ENCODE results near the gene ATP6V0A4.

The ATP6V0A4 gene

GRCh38 chr7:138797715-138798320, at the start of gene ATP6V0A4, which contains the start of gene TMEM213:
Gene ATP6V0A4 (minus strand): TSS chr7:138798196. CDS start chr7:138771247, 26,949 bp downstream.
Gene TMEM213 (plus strand): TSS chr7:138797994. CDS start chr7:138798105, 111 bp downstream.
- no peak within 1 kb of the TSS for H3K9ac ChIP-seq (ENCODE audit: low read length)

GRCh38 chr7:138845711-138846110, 47.7 kb upstream of the ATP6V0A4 start:
- Histone ChIP-seq H3K27me3 (ENCODE audit: control insufficient read depth, insufficient read depth, low read length) (no peaks in the 10 kb centered on the region), H3K4me3 (ENCODE audit: low read length) (no peak overlapping the region), H3K9ac (ENCODE audit: low read length) (no peak overlapping the region), H3K4me1 (ENCODE audit: control insufficient read depth, low read depth, low read length) (peaks cover 7% of the 10 kb centered on the region), H3K9me3 (ENCODE audit: control insufficient read depth, low read depth, low read length) (no peaks in the 10 kb centered on the region), H3K27ac (ENCODE audit: low read length) (no peak overlapping the region), H3K36me3 (ENCODE audit: control insufficient read depth, low read depth, low read length) (peaks cover 16% of the 10 kb centered on the region)

More at GRCh38 chr7:138797715-138798320, at the start of gene ATP6V0A4, which contains the start of gene TMEM213:
- Histone ChIP-seq H3K9me3 (ENCODE audit: control insufficient read depth, low read depth, low read length) (no peaks in the 10 kb centered on the region), H3K27ac (ENCODE audit: low read length) (no peak within 1 kb of the TSS), H3K36me3 (ENCODE audit: control insufficient read depth, low read depth, low read length) (no peaks in the 10 kb centered on the region), H3K4me3 (ENCODE audit: low read length) (peak within 1 kb of the TSS; percentile 40), H3K27me3 (ENCODE audit: control insufficient read depth, insufficient read depth, low read length) (peaks cover 10% of the 10 kb centered on the region), H3K4me1 (ENCODE audit: control insufficient read depth, low read depth, low read length) (peaks cover 14% of the 10 kb centered on the region)

GRCh38 chr7:138843632-138844580, 45.9 kb upstream of the ATP6V0A4 start:
- H3K9me3 ChIP-seq (ENCODE audit: control insufficient read depth, low read depth, low read length) = no peaks in the 10 kb centered on the region
- no peak overlapping the region for H3K27ac ChIP-seq (ENCODE audit: low read length)
- peaks cover 8% of the 10 kb centered on the region for H3K36me3 ChIP-seq (ENCODE audit: control insufficient read depth, low read depth, low read length)
- H3K9ac ChIP-seq (ENCODE audit: low read length) = no peak overlapping the region
- H3K4me3 ChIP-seq (ENCODE audit: low read length) = no peak overlapping the region
- no peaks in the 10 kb centered on the region for H3K27me3 ChIP-seq (ENCODE audit: control insufficient read depth, insufficient read depth, low read length)
- H3K4me1 ChIP-seq (ENCODE audit: control insufficient read depth, low read depth, low read length) = peaks cover 7% of the 10 kb centered on the region

- H3K27me3 ChIP-seq (ENCODE audit: control insufficient read depth, insufficient read depth, low read length) = no peaks in the 10 kb centered on the region
- peak overlapping the region; percentile 60 for H3K27ac ChIP-seq (ENCODE audit: low read length)
- no peaks in the 10 kb centered on the region for H3K9me3 ChIP-seq (ENCODE audit: control insufficient read depth, low read depth, low read length)
- H3K9ac ChIP-seq (ENCODE audit: low read length) = no peak overlapping the region
- no peaks in the 10 kb centered on the region for H3K4me1 ChIP-seq (ENCODE audit: control insufficient read depth, low read depth, low read length)
- no peak overlapping the region for H3K4me3 ChIP-seq (ENCODE audit: low read length)
- H3K36me3 ChIP-seq (ENCODE audit: control insufficient read depth, low read depth, low read length) = peaks cover 12% of the 10 kb centered on the region
Measured at GRCh38 chr7:138842111-138842510, 44.1 kb upstream of the ATP6V0A4 start.

GRCh38 chr7:138838166-138838565, 40.2 kb upstream of the ATP6V0A4 start:
- peaks cover 29% of the 10 kb centered on the region for H3K36me3 ChIP-seq (ENCODE audit: control insufficient read depth, low read depth, low read length)
- no peaks in the 10 kb centered on the region for H3K9me3 ChIP-seq (ENCODE audit: control insufficient read depth, low read depth, low read length)
- no peaks in the 10 kb centered on the region for H3K4me1 ChIP-seq (ENCODE audit: control insufficient read depth, low read depth, low read length)
- H3K4me3 ChIP-seq (ENCODE audit: low read length) = no peak overlapping the region
- H3K27me3 ChIP-seq (ENCODE audit: control insufficient read depth, insufficient read depth, low read length) = no peaks in the 10 kb centered on the region
- H3K27ac ChIP-seq (ENCODE audit: low read length) = no peak overlapping the region
- H3K9ac ChIP-seq (ENCODE audit: low read length) = no peak overlapping the region

GRCh38 chr7:138837627-138838026, 39.6 kb upstream of the ATP6V0A4 start:
- Histone ChIP-seq H3K4me1 (ENCODE audit: control insufficient read depth, low read depth, low read length) (no peaks in the 10 kb centered on the region), H3K9ac (ENCODE audit: low read length) (no peak overlapping the region), H3K27ac (ENCODE audit: low read length) (no peak overlapping the region), H3K36me3 (ENCODE audit: control insufficient read depth, low read depth, low read length) (peaks cover 29% of the 10 kb centered on the region), H3K4me3 (ENCODE audit: low read length) (no peak overlapping the region), H3K27me3 (ENCODE audit: control insufficient read depth, insufficient read depth, low read length) (no peaks in the 10 kb centered on the region), H3K9me3 (ENCODE audit: control insufficient read depth, low read depth, low read length) (no peaks in the 10 kb centered on the region)

- Histone ChIP-seq H3K27ac (ENCODE audit: low read length) (no peak overlapping the region), H3K4me1 (ENCODE audit: control insufficient read depth, low read depth, low read length) (no peaks in the 10 kb centered on the region), H3K27me3 (ENCODE audit: control insufficient read depth, insufficient read depth, low read length) (no peaks in the 10 kb centered on the region)
Measured at GRCh38 chr7:138835087-138835486, 37.1 kb upstream of the ATP6V0A4 start.

GRCh38 chr7:138834583-138834982, 36.6 kb upstream of the ATP6V0A4 start:
- H3K4me1 ChIP-seq (ENCODE audit: control insufficient read depth, low read depth, low read length) = no peaks in the 10 kb centered on the region
- H3K27me3 ChIP-seq (ENCODE audit: control insufficient read depth, insufficient read depth, low read length) = no peaks in the 10 kb centered on the region
- no peaks in the 10 kb centered on the region for H3K9me3 ChIP-seq (ENCODE audit: control insufficient read depth, low read depth, low read length)
- no peak overlapping the region for H3K27ac ChIP-seq (ENCODE audit: low read length)
- no peak overlapping the region for H3K9ac ChIP-seq (ENCODE audit: low read length)
- peaks cover 29% of the 10 kb centered on the region for H3K36me3 ChIP-seq (ENCODE audit: control insufficient read depth, low read depth, low read length)
- H3K4me3 ChIP-seq (ENCODE audit: low read length) = no peak overlapping the region

More at GRCh38 chr7:138835087-138835486, 37.1 kb upstream of the ATP6V0A4 start:
- Histone ChIP-seq H3K9me3 (ENCODE audit: control insufficient read depth, low read depth, low read length) (no peaks in the 10 kb centered on the region), H3K9ac (ENCODE audit: low read length) (no peak overlapping the region), H3K36me3 (ENCODE audit: control insufficient read depth, low read depth, low read length) (peaks cover 29% of the 10 kb centered on the region), H3K4me3 (ENCODE audit: low read length) (no peak overlapping the region)

GRCh38 chr7:138833596-138833995, 35.6 kb upstream of the ATP6V0A4 start:
- H3K27me3 ChIP-seq (ENCODE audit: control insufficient read depth, insufficient read depth, low read length) = no peaks in the 10 kb centered on the region
- no peaks in the 10 kb centered on the region for H3K4me1 ChIP-seq (ENCODE audit: control insufficient read depth, low read depth, low read length)
- no peak overlapping the region for H3K27ac ChIP-seq (ENCODE audit: low read length)
- no peak overlapping the region for H3K4me3 ChIP-seq (ENCODE audit: low read length)
- no peak overlapping the region for H3K9ac ChIP-seq (ENCODE audit: low read length)
- H3K36me3 ChIP-seq (ENCODE audit: control insufficient read depth, low read depth, low read length) = peaks cover 25% of the 10 kb centered on the region
- H3K9me3 ChIP-seq (ENCODE audit: control insufficient read depth, low read depth, low read length) = no peaks in the 10 kb centered on the region

- Histone ChIP-seq H3K9me3 (ENCODE audit: control insufficient read depth, low read depth, low read length) (no peaks in the 10 kb centered on the region), H3K4me3 (ENCODE audit: low read length) (no peak overlapping the region), H3K36me3 (ENCODE audit: control insufficient read depth, low read depth, low read length) (peaks cover 25% of the 10 kb centered on the region), H3K9ac (ENCODE audit: low read length) (no peak overlapping the region), H3K4me1 (ENCODE audit: control insufficient read depth, low read depth, low read length) (no peaks in the 10 kb centered on the region), H3K27ac (ENCODE audit: low read length) (no peak overlapping the region), H3K27me3 (ENCODE audit: control insufficient read depth, insufficient read depth, low read length) (no peaks in the 10 kb centered on the region)
Measured at GRCh38 chr7:138832966-138833365, 35.0 kb upstream of the ATP6V0A4 start.

- Histone ChIP-seq H3K27me3 (ENCODE audit: control insufficient read depth, insufficient read depth, low read length) (no peaks in the 10 kb centered on the region), H3K27ac (ENCODE audit: low read length) (no peak overlapping the region), H3K4me3 (ENCODE audit: low read length) (no peak overlapping the region), H3K4me1 (ENCODE audit: control insufficient read depth, low read depth, low read length) (no peaks in the 10 kb centered on the region), H3K9ac (ENCODE audit: low read length) (no peak overlapping the region), H3K9me3 (ENCODE audit: control insufficient read depth, low read depth, low read length) (no peaks in the 10 kb centered on the region), H3K36me3 (ENCODE audit: control insufficient read depth, low read depth, low read length) (peaks cover under 1% of the 10 kb centered on the region)
Measured at GRCh38 chr7:138829335-138829734, 31.3 kb upstream of the ATP6V0A4 start.
